Glutamatergic neuron (in vitro differentiated cells): ENCODE results near the gene SCAI. TPM values are rescaled to one million over a fixed set of nuclear protein-coding genes. Genes with fewer than 3 reads are reported as not detected.

Experiments used
- DNase-seq: peaks from one replicate; pipeline ENCODE4 v3.0.0; 2022
- H3K27ac Mint-ChIP-seq: one replicate; pipeline ENCODE4 v1.8.0; 2020; ENCODE audit warnings: mild to moderate bottlenecking, mixed read lengths, inconsistent platforms; ENCODE audit not compliant: unreplicated experiment
- H3K27me3 Mint-ChIP-seq: one replicate; pipeline ENCODE4 v1.8.0; 2020; ENCODE audit warnings: mild to moderate bottlenecking, moderate library complexity, mixed read lengths, inconsistent platforms; ENCODE audit not compliant: unreplicated experiment
- H3K36me3 Mint-ChIP-seq: one replicate; pipeline ENCODE4 v1.8.0; 2020; ENCODE audit warnings: mild to moderate bottlenecking, mixed read lengths, inconsistent platforms; ENCODE audit not compliant: unreplicated experiment
- H3K4me1 Mint-ChIP-seq: one replicate; pipeline ENCODE4 v1.8.0; 2020; ENCODE audit warnings: mild to moderate bottlenecking, low read depth, mixed read lengths, inconsistent platforms; ENCODE audit not compliant: unreplicated experiment
- H3K4me3 Mint-ChIP-seq: one replicate; pipeline ENCODE4 v1.8.0; 2020; ENCODE audit warnings: mild to moderate bottlenecking, mixed read lengths, inconsistent platforms; ENCODE audit not compliant: unreplicated experiment
- H3K9me3 Mint-ChIP-seq: one replicate; pipeline ENCODE4 v1.8.0; 2020; ENCODE audit warnings: mild to moderate bottlenecking, moderate library complexity, mixed read lengths, inconsistent platforms; ENCODE audit not compliant: unreplicated experiment
- CTCF ChIP-seq: fragments of 200-600 bp; sonication (generic); IDR thresholded peaks from one replicate; pipeline ENCODE4 v1.5.0; 2021; ENCODE audit not compliant: partially characterized antibody, unreplicated experiment
- total RNA-seq: library from RNA; stranded (reverse); fragmentation: NEBNext Ultra II Directional; extraction: Animal tissue kit (Norgen Biotek cat#: 25700); gene quantifications from one replicate; pipeline ENCODE4 v1.2.1, GENCODE V29; 2021; ENCODE audit not compliant: unreplicated experiment

SCAI gene
- total RNA-seq, 1 donor from 2014 or later: 13.7 TPM

- no peak for DNase-seq
- no peaks in the 10 kb centered on the region for H3K27me3 Mint-ChIP-seq
- peaks cover 3% of the 10 kb centered on the region for H3K36me3 Mint-ChIP-seq
- H3K9me3 Mint-ChIP-seq: no peaks in the 10 kb centered on the region
- no peak overlapping the region for H3K4me3 Mint-ChIP-seq
- TF ChIP-seq CTCF: no peak
- no peaks in the 10 kb centered on the region for H3K4me1 Mint-ChIP-seq
- no peak overlapping the region for H3K27ac Mint-ChIP-seq
Measured at GRCh38 chr9:125134976-125135375, 8.4 kb downstream of the SCAI start.

DNA sequence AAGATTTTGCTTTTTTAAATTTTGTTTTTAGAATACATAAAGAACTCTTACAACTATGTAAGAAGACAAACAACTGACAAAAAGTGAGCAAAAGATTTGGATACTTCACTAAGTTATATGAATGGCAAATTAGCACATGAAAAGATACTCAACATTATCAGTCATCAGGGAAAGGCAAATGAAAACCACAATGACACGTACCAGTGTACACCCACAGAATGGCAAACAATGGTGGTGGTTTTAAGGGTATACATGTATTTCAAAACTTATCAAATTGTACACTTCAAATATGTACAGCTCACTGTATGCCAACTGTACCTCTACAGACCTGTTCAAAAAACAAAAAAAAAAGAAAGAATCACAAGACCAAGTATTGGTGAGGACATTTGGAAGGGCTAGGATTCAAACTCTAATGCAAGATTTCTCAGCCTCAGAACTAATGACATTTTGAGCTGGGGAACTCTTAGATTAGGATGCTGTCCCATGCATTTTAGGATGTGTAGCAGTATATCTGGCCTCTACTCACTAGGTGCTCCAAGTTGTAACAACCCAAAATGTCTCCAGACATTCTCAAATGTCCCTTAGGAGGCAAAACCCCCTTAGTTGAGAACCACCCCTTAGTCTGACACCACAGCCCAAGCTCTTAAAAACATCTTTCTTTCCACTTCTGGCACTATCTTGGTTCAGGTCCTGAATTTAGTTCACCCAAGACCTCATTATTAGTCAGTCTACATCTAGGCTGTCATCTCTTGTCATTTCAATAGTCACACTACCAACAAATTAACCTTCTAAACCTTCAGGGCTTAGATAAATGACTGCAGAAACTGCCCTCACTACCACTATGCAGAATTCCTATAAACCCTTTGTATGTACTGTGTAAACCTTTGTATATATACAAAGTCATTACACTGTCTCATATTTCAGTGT, 9.7 kb downstream of the SCAI start:
- no peaks in the 10 kb centered on the region for H3K9me3 Mint-ChIP-seq
- TF ChIP-seq CTCF: no peak
- no peak for DNase-seq
- H3K4me1 Mint-ChIP-seq: no peaks in the 10 kb centered on the region
- peaks cover 3% of the 10 kb centered on the region for H3K36me3 Mint-ChIP-seq
- H3K27me3 Mint-ChIP-seq: no peaks in the 10 kb centered on the region
- H3K4me3 Mint-ChIP-seq: no peak overlapping the region
- no peak overlapping the region for H3K27ac Mint-ChIP-seq

DNA sequence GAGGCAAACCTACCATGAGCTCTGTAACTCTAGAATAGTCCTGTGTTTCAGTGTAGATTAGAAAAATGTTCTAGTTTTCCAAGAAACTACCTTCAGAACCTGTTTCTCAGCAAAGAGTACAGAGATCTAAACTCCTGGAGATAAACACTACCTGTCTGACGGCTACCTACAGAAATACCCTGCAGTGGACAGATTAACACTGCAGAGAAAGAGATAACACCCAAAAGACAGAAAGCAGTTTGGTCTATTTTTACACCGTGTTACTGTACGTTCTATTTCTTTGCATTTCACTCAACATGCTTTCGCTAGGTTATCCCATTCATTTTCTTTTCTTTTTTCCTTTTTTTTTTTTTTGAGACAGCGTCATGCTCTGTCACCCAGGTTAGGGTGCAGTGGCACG, 11.6 kb downstream of the SCAI start:
- peaks cover 3% of the 10 kb centered on the region for H3K36me3 Mint-ChIP-seq
- H3K4me1 Mint-ChIP-seq: no peaks in the 10 kb centered on the region
- no peak overlapping the region for H3K4me3 Mint-ChIP-seq
- no peaks in the 10 kb centered on the region for H3K9me3 Mint-ChIP-seq
- no peak overlapping the region for H3K27ac Mint-ChIP-seq
- DNase-seq: no peak
- no peak for TF ChIP-seq CTCF
- H3K27me3 Mint-ChIP-seq: no peaks in the 10 kb centered on the region

- H3K36me3 Mint-ChIP-seq: no peaks in the 10 kb centered on the region
- H3K27me3 Mint-ChIP-seq: peaks cover 4% of the 10 kb centered on the region
- no peak for TF ChIP-seq CTCF
- no peak for DNase-seq
- peaks cover 2% of the 10 kb centered on the region for H3K4me1 Mint-ChIP-seq
- peak overlapping the region; percentile 31 for H3K27ac Mint-ChIP-seq
- no peak overlapping the region for H3K4me3 Mint-ChIP-seq
- no peaks in the 10 kb centered on the region for H3K9me3 Mint-ChIP-seq
Measured at GRCh38 chr9:125126019-125126746, 17.1 kb downstream of the SCAI start.

- no peak for TF ChIP-seq CTCF
- Mint-ChIP-seq H3K4me3 (no peak overlapping the region), H3K27ac (no peak overlapping the region), H3K27me3 (peaks cover 4% of the 10 kb centered on the region), H3K4me1 (peaks cover 2% of the 10 kb centered on the region), H3K9me3 (no peaks in the 10 kb centered on the region), H3K36me3 (no peaks in the 10 kb centered on the region)
- no peak for DNase-seq
Measured at GRCh38 chr9:125125523-125125922, 17.8 kb downstream of the SCAI start.
